A549 treated with ZK216348 at 1 μM for 4 hours (cell line): ENCODE results near the gene R3HDM2. TPM values are rescaled to one million over a fixed set of nuclear protein-coding genes. Genes with fewer than 3 reads are reported as not detected.

Source experiments
- total RNA-seq: library from RNA; stranded (reverse); fragments of 200-300 nt; extraction: Qiagen RNA extraction; gene quantifications from 5 replicates; pipeline ENCODE4 v1.2.3, GENCODE V29; 2022; ENCODE audit warnings: low read depth

R3HDM2 gene
- total RNA-seq, result 8.3 to 11.7 TPM (median 9.0 TPM) in 5 replicates

DNA sequence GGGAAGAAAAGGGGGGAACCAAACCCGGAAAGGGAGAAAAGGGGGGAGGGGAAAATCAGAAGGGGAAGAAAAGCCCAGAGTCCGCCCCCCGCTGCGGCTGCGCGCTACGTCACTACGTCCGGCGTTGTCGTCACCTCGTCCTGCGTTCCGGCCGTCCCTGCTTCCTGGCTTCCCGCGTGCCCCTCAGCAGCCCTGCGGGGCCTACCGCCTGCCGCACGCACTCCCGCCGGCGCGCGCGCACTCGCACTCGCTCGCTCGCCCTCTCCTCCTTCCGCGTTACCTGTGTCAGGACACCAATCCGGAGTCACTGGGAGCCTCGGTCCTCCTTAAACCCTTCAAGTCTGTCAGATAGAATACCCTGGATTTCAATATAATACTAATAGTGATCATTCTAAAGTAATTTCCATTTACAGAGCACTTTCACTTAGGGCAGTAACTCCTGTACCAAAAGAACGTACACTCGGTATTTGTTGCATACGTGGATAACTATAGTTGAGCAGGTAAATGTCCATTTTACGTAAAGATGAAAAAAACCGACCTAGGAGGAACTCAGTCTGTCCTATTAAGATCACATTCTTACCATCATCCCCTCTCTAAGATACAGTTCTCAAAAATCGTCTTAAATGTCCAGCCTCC is at the start of gene R3HDM2:
R3HDM2 (minus strand) TSS at position 113 of the 636 bp plus-strand sequence. CDS start 120,615 bp downstream, outside the sequence.

DNA sequence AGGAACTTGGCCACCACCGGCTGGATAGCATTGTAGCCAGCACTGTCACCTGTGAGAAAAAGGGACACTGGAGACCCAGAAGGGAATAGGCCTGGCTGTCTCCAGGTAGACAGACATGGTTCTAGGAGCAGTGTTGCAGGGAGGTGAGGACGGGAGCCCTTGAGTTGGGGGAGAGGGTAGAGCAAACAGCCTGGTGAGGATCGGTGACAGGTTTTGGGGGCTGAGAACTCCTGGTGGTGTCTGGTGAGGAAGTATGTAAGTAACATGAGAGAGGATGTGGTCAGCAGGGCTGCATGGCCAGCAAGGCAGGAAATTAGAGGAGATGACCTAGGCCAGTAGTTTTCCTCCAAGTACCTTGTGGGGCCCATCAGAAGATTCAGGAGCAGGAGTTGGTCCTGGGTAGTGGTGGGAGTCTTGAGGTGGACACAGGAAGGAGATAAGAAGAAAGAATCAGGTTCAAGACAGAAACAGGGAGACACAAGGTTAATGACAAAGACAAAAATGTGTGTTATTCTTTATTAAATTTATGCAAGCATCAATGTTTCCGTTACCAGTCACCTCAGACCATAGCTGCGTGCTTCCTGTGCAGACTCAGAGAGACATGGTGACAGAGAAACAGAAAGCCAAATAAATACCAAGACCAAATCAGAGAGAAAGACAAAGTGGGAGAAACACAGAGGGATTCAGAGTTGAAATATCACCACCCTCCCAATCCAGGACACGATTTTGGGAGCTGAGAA is 48.7 kb upstream of the R3HDM2 start, which contains the start of gene ARHGAP9:
ARHGAP9 (minus strand) TSS at position 491 of the 740 bp plus-strand sequence; CDS start at position 31, 460 bp downstream.

GRCh38 chr12:57459750-57460467 is 29.1 kb upstream of the R3HDM2 start, which contains the start of gene GLI1:
TSS of gene GLI1 (plus strand) at chr12:57459785. CDS start at chr12:57463692, 3,907 bp downstream.

GRCh38 chr12:57454566-57455373 is 23.9 kb upstream of the R3HDM2 start, which contains the start of gene INHBE:
TSS of gene INHBE (plus strand) at chr12:57455307. CDS start at chr12:57455537, 230 bp downstream.

GRCh38 chr12:57434517-57435223 is 3.8 kb upstream of the R3HDM2 start, which contains the start of gene INHBC:
TSS of gene INHBC (plus strand) at chr12:57434784. CDS start at chr12:57434887, 103 bp downstream.

DNA sequence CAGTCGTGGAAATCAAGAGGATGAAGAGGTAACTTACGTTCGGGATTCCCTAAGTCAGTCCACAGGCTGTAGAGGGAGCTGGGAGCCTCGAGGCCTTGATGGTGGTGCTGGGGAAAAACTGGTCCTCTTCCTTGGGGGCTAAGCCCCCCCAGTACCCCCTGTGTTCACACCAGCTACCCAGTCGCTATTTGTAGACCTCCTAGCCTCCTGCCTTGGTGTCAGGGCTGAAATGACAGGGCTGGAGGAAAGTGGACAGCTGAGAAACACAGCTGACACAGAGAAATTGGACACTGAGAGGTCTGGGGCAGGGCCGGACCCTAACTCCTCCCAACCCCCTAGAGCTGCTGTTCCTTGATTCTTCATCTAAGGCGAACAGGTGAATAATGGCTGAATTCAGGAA is 179.9 kb downstream of the R3HDM2 start, which contains the start of gene STAC3:
STAC3 (minus strand) TSS at position 232 of the 400 bp plus-strand sequence. CDS start 1,551 bp downstream, outside the sequence.

GRCh38 chr12:57229634-57230380 is 201.0 kb downstream of the R3HDM2 start, which contains the start of gene SHMT2:
TSS of gene SHMT2 (plus strand) at chr12:57229711. CDS start at chr12:57229779, 68 bp downstream.

GRCh38 chr12:57216014-57216911 is 214.6 kb downstream of the R3HDM2 start, which contains the start of gene NXPH4:
TSS of gene NXPH4 (plus strand) at chr12:57216794. CDS start at chr12:57216970, 176 bp downstream.

Other genes starting within 250 kb of the R3HDM2 start
- gene NXPH4, start 214.2 kb downstream of the R3HDM2 start, total RNA-seq, result 2.7 to 6.3 TPM (median 5.1 TPM) in 5 replicates
- 92.0 to 137 TPM (median 126 TPM) in 5 replicates for gene SHMT2, start 201.3 kb downstream of the R3HDM2 start, total RNA-seq
- gene STAC3, start 179.9 kb downstream of the R3HDM2 start, total RNA-seq, result 0.17 to 0.68 TPM (median 0.36 TPM) in 5 replicates
- 0.07 TPM in 1 of 5 replicates, not detected in the others for gene INHBC, start 3.7 kb upstream of the R3HDM2 start, total RNA-seq
- gene INHBE, start 24.3 kb upstream of the R3HDM2 start, total RNA-seq, result 0.07 to 0.11 TPM in 2 of 5 replicates, not detected in the others
- 3.9 to 8.8 TPM (median 7.3 TPM) in 5 replicates for gene GLI1, start 28.7 kb upstream of the R3HDM2 start, total RNA-seq
- gene ARHGAP9, start 48.8 kb upstream of the R3HDM2 start, total RNA-seq, result 0.53 to 1.2 TPM (median 0.91 TPM) in 4 of 5 replicates, not detected in the other
- 126 to 186 TPM (median 138 TPM) in 5 replicates for gene MARS1, start 57.0 kb upstream of the R3HDM2 start, total RNA-seq
- 28.7 to 36.1 TPM (median 31.0 TPM) in 5 replicates for gene DDIT3, start 89.5 kb upstream of the R3HDM2 start, total RNA-seq
- gene MBD6, start 91.8 kb upstream of the R3HDM2 start, total RNA-seq, result 15.4 to 28.9 TPM (median 27.5 TPM) in 5 replicates
- gene DCTN2, start 116.1 kb upstream of the R3HDM2 start, total RNA-seq, result 120 to 142 TPM (median 127 TPM) in 5 replicates
- 0.18 to 0.26 TPM (median 0.21 TPM) in 5 replicates for gene KIF5A, start 119.0 kb upstream of the R3HDM2 start, total RNA-seq
- gene PIP4K2C, start 160.1 kb upstream of the R3HDM2 start, total RNA-seq, result 39.2 to 49.2 TPM (median 42.4 TPM) in 5 replicates
- gene DTX3, start 173.8 kb upstream of the R3HDM2 start, total RNA-seq, result 13.4 to 21.3 TPM (median 18.7 TPM) in 5 replicates
- gene ARHGEF25, start 180.4 kb upstream of the R3HDM2 start, total RNA-seq, result 4.1 to 7.7 TPM (median 6.0 TPM) in 5 replicates
- 27.2 to 51.6 TPM (median 49.2 TPM) in 5 replicates for gene B4GALNT1, start 202.2 kb upstream of the R3HDM2 start, total RNA-seq